GM21737 (cell line): Measurements from ENCODE around the gene HSPA4.
"Not testable (repeated sequence)": the region's sequence is repeated elsewhere in the genome, so short reads cannot be mapped to it uniquely, and the experiment has no call there.

Source experiments
- ATAC-seq: cut with Tn5 transposase; IDR thresholded peaks from one replicate; pipeline ENCODE4 v1.9.1; 2021; ENCODE audit warnings: mild to moderate bottlenecking, moderate library complexity; ENCODE audit not compliant: unreplicated experiment

The HSPA4 gene

DNA sequence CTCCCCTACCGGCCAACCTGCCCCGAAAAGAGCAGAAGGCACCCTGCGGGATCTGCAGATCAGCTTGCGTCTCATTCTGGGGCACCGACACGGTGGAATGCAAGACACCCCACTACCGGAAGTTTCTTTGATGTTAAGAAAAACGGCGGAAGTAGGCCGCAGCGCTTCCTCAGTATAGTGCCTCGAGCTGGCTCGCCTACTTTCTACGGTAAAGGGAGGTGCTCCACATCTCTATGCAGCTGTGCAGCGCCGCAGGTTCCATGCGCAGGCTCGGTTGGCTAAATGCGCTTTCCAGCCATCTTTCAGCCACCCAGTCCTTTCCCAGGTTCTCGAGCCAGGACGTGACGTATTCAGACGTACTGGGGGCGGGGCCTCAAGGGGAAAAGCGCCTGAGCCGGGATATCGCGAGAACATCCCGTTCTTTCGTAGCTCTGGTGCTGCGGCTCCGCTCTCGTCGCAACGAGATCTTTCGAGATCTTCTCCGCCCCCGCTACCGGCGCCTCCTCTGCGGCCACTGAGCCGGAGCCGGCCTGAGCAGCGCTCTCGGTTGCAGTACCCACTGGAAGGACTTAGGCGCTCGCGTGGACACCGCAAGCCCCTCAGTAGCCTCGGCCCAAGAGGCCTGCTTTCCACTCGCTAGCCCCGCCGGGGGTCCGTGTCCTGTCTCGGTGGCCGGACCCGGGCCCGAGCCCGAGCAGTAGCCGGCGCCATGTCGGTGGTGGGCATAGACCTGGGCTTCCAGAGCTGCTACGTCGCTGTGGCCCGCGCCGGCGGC is at the start of gene HSPA4:
HSPA4 (plus strand) TSS at position 472 of the 775 bp plus-strand sequence; CDS start at position 710, 238 bp downstream.
- ATAC-seq, result peak; percentile 79

DNA sequence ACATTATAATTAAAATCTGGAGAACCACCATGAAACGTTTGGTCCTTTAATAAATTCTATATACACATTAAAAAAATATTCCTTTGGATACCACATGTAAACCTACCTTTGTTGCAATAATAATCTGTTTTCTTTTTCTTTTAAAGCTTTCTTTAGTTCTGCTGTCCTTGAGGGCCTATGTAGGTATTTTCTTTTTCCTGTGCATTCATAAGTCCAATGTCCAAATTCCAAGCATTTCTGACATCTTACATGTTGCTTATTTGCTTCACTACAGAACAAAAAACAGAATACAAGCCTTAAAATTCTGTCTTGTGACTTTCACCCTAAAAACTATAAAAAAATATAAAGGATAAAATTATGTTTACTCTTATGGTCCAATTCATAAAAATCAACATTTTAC is 45.2 kb upstream of the HSPA4 start:
- ATAC-seq, result no peak

DNA sequence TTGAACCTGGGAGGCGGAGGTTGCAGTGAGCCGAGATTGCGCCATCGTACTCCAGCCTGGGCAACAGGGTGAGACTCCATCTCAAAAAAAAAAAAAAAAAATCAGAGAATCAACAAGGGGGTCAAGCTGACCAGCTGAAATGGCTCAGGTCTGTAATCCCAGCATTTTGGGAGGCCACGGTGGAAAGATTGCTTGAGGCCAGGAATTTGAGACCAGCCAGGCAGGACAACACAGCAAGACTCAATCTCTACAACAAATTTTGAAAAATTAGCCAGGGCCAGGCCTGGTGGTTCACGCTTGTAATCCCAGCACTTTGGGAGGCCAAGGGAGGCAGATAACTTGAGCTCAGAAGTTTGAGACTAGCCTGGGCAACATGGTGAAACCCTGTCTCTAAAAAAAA is 43.4 kb upstream of the HSPA4 start:
- not testable (repeated sequence) for ATAC-seq

DNA sequence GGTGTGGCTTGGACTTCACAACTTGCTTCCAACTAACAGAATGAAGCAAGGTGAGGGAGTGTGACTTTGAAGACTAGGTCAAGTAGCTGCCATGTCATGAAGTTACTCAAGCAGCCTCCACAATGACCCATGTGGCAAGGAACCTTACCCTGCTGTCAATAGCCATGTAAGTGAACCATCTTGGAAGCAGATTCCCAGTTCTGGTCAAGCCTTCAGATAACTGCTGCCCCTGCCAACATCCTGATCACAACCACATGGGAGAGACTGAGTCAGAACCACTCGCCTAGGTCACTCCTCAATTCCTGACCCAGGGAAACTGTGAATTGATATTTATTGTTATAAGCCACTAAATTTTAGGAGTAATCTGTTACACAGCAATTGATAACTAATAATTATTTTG is 36.3 kb upstream of the HSPA4 start:
- no peak for ATAC-seq

DNA sequence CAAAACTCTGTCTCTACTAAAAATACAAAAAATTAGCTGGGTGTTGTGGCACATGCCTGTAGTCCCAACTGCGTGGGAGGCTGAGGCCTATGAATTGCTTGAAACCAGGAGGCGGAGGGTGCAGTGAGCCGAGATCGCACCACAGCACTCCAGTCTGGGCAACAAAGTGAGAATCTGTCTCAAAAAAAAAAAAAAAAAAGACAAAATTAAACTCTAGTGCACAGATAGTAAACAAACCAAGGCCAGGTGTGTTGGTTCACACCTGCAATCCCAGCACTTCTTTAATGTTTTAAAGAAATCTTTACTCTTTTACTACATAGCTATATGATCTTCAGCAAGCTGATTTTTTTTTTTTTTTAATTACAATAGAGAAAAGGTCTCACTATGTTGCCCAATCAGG is 33.8 kb upstream of the HSPA4 start:
- ATAC-seq, result no peak

DNA sequence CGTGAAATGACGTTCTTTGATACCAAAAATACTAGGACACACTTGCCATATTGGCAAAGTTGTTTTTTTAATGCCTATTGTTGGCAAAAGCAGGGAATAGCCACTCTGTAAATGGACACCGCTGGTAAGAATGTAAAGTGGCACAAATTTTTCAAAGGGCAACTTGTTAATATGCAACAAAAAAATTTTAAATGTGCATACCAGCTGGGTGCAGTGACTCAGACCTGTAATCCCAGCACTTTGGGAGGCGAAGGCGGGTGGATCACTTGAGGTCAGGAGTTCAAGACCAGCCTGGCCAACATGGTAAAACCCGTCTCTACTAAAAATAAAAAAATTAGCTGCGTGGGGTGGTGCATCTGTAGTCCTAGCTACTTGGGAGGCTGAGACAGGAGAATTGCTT is 32.3 kb upstream of the HSPA4 start:
- not testable (repeated sequence) for ATAC-seq

DNA sequence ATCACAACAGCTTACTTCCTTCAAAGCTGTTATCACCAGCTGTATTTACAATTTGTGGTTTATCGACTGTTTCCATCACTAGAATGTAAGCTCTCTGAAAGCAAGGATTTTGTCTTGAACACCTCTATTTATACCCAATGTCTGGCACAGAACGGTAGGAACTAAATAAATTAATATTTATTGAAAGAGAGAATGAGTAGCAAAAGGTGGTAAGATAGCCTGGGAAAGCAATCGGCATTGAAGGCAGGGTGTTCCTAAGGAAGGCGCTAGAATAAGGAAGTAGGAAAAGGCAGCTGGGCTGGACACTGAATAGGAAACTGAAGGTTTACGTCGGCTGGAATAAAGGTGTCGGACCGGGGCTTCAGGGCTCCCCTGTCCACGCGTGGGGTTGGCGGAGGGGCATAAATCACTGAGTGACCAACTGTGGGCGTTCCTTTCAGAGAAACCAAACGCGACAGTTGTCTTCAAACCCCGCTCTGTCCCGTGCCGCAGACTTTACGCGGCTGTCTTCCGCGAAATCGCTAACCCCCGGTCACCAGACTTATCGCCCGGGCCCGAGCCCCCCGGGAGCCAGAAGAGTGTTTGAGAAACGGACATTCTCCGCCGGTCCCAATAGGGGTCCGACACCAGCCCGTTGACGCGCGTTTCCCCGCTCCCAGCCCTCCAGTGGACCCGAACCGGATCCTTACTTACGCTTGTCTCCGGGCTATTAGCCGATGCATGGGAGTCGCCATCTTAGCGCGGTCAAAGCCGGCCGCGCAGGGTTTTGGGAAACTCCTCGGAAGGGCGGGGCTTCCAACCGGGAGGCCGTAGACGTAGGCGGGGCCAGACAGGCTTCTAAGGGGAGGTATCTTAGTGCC is 25.8 kb upstream of the HSPA4 start, which contains the start of gene ZCCHC10:
ZCCHC10 (minus strand) TSS at position 746 of the 860 bp plus-strand sequence; CDS start at position 734, 12 bp downstream.
- ATAC-seq, result peak; percentile 94

DNA sequence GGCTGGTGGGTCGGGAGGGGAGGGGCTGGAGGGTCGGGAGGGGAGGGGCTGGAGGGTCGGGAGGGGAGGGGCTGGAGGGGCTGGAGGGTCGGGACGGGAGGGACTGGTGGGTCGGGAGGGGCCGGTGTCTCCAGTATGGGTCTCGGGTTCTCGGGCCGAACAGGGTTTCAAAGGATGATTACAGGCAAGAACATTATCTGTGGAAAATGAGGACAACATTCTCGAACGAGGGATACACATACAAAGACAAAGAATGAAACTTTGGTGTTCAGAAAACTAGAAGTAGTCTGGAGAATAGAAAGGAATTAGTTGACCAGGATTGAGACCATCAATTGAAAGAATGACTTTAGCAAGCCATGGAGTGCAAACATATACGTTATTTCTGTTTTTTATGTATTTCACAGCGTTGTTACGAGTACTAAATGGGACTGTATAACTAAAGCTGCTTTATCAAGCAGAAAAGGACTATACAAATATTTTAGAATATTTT is 25.1 kb upstream of the HSPA4 start:
- no peak for ATAC-seq

DNA sequence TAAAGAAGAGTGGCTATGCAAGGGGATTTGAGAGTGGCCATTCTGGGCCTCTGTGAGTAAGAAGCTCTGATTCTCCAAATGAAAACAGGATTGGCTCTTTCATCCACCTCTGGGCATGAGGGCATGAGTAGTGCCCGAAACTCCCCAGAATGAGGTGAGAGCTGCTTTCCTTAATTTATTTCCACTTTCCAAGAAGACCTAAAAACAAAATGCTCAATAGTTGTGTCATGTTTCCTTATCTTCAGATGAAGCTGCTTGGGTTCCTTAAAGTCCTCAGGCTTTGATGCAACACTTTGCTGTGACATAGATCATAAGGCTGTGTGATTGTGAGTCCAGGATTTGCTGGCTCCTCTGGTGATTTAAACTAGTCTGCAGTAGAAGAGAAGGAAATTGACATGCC is 22.4 kb upstream of the HSPA4 start:
- ATAC-seq, result no peak

DNA sequence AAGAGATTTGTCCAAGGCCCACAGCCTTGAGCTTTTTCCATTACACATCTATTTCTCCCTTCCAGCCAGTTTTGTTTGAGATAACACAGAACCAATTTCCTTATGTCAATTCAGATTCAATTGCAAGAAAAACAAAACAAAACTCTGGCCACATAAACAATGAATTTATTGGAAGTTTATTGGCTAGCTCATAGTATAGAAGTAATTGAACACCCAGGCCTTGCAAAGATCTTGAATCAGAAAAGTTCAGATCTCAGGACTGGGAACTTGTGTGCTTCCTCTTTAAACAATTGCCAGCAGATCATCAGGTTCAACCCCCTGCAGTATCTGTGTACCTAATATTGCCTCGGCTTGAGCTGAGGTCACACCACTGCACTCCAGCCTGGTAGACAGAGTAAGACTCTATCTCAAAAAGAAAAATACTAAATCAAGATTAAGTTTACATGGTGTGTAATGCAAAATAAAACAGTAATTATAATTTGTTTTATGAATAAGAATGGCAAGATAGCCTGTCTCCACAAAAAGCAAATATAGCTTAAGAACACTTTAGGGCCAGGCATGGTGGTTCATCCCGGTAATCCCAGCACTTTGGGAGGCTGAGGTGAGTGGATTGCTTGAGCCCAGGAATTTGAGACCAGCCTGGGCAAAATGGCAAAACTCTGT is 21.3 kb upstream of the HSPA4 start:
- no peak for ATAC-seq

DNA sequence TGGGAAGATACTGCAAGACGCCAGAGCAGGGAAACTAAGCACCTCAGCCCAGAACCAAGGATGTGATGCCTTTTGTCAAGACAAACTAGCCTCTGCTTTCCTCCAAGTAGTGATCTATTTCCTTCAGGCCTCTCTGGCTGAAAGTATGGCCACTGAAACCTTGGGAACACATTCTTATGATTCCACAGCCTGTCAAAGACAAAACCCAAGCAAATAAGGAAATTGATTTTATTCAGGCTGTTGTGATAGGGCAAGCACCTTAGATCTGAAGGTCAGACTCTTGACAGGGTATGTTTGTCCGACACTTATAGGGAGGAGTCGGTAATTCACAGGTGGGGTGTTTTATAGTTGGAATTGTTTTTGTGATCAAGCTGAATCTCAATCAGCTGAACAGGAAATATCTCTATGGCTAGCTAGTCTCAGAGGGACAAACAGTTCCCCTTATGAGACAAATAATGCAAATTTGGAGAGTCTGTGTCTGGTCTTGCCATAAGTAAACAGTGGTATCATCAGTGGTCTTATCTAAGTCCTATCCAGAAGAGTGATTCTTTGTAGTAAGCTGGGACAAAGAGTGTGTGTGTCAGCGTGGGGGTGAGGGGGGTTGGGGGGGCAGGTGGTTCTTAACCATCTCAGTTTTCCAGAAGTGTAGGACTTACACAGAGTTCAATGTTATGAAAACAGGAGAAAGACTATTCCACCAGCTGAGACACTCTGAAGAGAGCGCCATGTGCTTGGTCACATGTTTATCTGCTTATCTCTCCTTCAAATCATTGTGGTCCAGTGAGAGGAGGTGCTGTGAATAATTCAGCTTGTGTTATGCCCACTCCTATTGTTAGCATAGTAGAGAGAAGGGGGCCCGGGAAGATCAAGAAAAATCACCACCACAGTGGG is 18.7 kb upstream of the HSPA4 start:
- ATAC-seq, result no peak

DNA sequence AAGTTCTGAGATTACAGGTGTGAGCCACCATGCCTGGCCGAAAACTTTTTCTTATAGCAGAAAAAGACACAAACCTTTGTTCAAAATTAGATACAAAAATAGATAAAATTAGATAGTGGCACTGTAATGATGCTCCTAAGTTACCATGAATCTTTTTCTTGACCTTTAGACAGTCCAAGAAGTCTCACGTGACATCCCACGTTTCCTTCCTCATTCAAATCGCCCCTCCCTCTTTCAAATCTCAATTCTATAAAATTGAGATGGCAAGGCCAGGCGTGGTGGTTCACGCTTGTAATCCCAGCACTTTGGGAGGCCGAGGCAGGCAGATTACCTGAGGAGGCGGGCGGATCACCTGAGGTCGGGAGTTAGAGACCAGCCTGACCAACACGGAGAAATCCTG is 17.7 kb upstream of the HSPA4 start:
- no peak for ATAC-seq

DNA sequence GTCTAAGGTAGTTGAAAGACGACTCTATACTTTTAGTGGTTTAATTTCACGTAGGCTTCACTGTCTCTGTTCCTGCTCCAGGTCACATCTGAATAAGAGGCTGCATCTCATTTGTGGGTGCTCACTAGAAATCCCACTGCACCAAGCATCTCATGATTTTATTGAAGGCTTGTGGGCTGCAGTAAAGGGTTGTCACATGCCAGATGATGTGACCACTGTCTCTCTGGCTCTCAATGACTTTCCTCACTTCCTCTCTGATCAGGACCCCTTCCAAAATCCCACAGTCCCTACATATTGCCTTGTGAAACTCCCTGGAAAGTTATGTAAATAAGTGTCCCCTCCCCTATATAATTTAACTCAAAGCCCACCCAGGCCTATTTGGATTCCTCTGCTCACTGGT is 16.6 kb upstream of the HSPA4 start:
- no peak for ATAC-seq

DNA sequence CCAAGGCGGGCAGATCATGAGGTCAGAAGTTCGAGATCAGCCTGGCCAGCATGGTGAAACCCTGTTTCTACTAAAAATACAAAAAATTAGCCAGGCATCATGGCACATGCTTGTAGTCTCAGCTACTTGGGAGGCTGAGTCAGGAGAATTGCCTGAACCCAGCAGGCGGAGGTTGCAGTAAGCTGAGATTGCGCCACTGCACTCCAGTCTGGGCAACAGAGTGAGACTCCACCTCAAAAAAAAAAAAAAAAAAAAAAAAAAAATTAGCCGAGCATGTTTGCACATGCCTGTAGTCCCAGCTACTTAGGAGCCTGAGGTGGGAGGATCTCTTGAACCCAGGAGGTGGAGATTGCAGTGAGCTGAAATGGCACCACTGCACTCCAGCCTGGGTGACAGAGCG is 15.1 kb upstream of the HSPA4 start:
- ATAC-seq, result not testable (repeated sequence)

DNA sequence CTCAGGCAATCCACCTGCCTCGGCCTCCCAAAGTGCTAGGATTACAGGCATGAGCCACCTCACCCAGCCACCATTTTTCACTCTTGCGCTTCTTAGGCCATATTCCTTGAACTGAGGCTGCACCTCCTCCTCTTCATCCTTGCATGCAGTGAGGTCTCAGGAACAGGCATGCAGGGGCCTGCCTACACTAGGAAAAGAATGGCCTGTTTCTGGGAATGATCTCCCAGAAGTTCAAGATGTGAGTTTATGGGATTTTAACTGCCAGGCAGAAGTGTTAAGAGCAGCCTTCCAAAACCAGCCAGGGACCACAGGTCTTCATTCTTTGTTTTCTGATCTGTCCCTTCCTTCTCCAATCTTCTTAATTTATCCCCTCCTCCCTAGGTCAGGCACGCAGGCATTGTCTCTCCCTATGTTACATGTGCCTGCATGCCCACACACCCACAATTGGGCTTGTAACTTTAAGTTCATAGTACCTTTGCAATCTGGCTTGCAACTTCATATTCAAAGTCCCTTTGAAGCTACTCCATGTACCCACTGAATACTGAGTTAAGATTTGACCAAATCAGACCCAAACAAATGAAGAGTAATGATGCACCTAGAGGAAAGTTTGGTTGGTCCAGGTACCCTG is 10.5 kb upstream of the HSPA4 start:
- no peak for ATAC-seq

DNA sequence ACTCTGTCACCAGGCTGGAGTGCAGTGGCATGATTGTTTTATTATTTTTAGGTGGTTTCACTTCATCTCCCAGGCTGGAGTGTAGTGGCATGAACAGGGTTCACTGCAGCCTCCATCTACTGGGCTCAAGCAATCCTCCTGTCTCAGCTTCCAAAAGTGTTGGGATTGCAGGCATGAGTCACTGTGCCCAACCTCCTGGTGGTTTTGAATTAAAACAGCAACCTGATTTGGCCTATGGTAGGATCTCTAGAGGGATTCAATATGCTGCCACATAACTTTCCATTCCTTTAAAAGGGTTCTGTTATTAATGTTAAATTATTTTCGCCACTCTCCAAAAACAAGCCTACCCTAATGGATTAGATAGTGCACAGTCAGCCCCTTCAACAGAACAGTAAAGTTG is 9.9 kb upstream of the HSPA4 start:
- ATAC-seq, result no peak

DNA sequence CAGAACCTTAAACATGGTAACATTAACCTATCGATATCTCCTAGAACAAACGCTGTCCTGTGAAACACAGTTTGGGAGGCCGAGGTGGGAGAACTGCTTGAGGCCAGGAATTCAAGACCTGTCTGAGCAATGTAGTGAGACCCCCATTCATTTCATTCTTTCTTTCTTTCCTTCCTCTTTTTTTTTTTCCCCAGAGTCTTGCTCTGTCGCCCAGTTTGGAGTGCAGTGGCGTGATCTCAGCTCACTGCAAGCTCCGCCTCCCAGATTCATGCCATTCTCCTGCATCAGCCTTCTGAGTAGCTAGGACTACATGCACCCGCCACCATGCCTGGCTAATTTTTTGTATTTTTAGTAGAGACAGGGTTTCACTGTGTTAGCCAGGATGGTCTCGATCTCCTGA is 5.3 kb upstream of the HSPA4 start:
- not testable (repeated sequence) for ATAC-seq

DNA sequence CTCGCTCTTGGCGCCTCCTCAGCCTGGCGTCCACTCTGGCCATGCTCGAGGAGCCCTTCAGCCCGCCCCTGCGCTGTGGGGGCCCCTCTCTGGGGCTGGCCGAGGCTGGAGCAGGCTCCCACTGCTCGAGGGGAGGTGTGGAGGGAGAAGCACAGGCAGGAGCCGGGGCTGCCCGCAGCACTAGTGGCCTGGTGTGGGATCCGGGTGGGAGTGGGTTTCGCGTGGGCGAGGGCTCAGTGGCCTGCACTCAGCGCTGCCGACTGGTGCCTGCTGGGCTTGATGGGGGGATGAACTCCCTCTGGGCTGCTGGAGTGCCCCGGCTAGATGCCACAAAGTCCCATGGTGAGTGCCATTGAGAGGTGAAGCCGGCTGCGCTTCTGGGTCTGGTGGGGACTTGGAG is 4.4 kb upstream of the HSPA4 start:
- no peak for ATAC-seq

DNA sequence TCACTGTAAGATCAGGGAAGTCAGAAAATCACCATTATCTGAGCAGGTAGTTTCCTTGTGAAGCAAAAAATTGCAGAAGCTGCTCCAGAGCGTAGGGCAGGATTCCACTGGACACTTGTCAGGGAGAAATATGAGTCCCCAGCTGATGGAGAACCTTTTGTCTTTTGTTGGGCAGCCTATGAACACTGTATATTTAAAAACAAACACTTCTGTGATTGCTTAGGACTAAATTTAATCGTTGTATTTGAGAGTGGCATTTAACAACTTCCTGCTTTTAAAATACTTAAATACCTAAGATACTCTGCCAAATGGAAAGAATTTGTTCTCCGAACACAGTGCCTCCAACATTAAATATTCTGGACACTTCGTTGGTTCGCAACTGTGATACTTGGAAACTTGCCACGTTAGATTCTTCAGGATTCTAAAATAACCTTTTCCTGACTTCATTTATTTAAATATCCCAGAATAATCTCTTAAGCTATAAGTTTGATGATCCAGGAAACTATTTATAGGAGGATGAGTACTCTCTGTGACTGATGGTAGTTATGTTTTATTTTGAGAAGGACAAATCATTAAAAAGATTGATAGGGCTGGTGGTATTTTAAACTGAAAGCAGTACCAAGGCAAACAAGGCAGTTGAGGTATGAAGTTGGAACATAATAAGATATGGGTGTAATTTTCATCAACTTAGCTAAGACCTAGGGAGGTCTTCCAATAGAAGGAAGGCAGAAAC is 2.7 kb upstream of the HSPA4 start:
- no peak for ATAC-seq
